ENCODE measurements around the gene DNASE2B.

The DNASE2B gene

GRCh38 chr1:84365225-84366221 is 32.8 kb upstream of the DNASE2B start:
- TF ChIP-seq CTCF (IDR thresholded peaks at IDR 0.05; ENCODE audit: low read length, missing control alignments), result no peak
- H3K4me3 ChIP-seq (replicated peaks; ENCODE audit: low read depth, low read length), result no peak overlapping the region
- DNase-seq (ENCODE audit: low read depth), result peak; percentile 97

GRCh38 chr1:84366786-84367185 is 31.5 kb upstream of the DNASE2B start:
- no peak overlapping the region for H3K4me3 ChIP-seq (replicated peaks; ENCODE audit: low read depth, low read length)
- TF ChIP-seq CTCF (IDR thresholded peaks at IDR 0.05; ENCODE audit: low read length, missing control alignments), result no peak
- peak; percentile 93 for DNase-seq (ENCODE audit: low read depth)

- TF ChIP-seq CTCF (IDR thresholded peaks at IDR 0.05; ENCODE audit: low read length, missing control alignments), result no peak
- DNase-seq (ENCODE audit: low read depth), result no peak
Measured at GRCh38 chr1:84367219-84367618, 31.1 kb upstream of the DNASE2B start.

GRCh38 chr1:84368441-84368840 is 29.8 kb upstream of the DNASE2B start:
- no peak for DNase-seq (ENCODE audit: low read depth)
- no peak overlapping the region for H3K4me3 ChIP-seq (replicated peaks; ENCODE audit: low read depth, low read length)
- no peak for TF ChIP-seq CTCF (IDR thresholded peaks at IDR 0.05; ENCODE audit: low read length, missing control alignments)

More at GRCh38 chr1:84367219-84367618, 31.1 kb upstream of the DNASE2B start:
- no peak overlapping the region for H3K4me3 ChIP-seq (replicated peaks; ENCODE audit: low read depth, low read length)

- H3K4me3 ChIP-seq (replicated peaks; ENCODE audit: low read depth, low read length), result no peak overlapping the region
- no peak for DNase-seq (ENCODE audit: low read depth)
- no peak for TF ChIP-seq CTCF (IDR thresholded peaks at IDR 0.05; ENCODE audit: low read length, missing control alignments)
Measured at GRCh38 chr1:84370266-84370665, 28.0 kb upstream of the DNASE2B start.

GRCh38 chr1:84370831-84371394 is 27.4 kb upstream of the DNASE2B start:
- peak; percentile 64 for DNase-seq (ENCODE audit: low read depth)
- TF ChIP-seq CTCF (IDR thresholded peaks at IDR 0.05; ENCODE audit: low read length, missing control alignments), result no peak

More at GRCh38 chr1:84370831-84371394, 27.4 kb upstream of the DNASE2B start:
- no peak overlapping the region for H3K4me3 ChIP-seq (replicated peaks; ENCODE audit: low read depth, low read length)

Measured in fibroblast of pulmonary artery (primary cell).